ENCODE results near the gene CACNA1C.
A peak's percentile ranks its signal among the peaks of the same experiment; 100 is the strongest.

The CACNA1C gene

DNA sequence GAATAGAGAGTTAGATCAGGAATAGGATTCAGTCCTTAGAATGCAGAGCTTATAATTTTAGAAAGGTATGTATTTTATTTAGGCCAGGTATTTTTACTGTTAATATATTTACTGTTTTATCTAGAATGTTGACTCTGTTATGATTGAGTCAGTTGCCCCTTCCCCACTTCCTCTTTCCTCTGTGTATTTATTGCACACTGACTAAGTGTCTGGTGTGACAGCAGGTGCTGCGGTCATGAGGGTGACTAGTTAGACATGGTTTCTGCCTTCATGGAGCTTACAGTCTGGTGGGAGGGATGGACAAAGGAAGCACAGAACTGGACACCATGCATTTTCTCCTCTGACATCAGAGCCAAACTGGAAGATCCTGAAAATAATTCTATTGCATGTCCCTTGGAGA lies 159.8 kb downstream of the CACNA1C start:
- no peak for DNase-seq

DNA sequence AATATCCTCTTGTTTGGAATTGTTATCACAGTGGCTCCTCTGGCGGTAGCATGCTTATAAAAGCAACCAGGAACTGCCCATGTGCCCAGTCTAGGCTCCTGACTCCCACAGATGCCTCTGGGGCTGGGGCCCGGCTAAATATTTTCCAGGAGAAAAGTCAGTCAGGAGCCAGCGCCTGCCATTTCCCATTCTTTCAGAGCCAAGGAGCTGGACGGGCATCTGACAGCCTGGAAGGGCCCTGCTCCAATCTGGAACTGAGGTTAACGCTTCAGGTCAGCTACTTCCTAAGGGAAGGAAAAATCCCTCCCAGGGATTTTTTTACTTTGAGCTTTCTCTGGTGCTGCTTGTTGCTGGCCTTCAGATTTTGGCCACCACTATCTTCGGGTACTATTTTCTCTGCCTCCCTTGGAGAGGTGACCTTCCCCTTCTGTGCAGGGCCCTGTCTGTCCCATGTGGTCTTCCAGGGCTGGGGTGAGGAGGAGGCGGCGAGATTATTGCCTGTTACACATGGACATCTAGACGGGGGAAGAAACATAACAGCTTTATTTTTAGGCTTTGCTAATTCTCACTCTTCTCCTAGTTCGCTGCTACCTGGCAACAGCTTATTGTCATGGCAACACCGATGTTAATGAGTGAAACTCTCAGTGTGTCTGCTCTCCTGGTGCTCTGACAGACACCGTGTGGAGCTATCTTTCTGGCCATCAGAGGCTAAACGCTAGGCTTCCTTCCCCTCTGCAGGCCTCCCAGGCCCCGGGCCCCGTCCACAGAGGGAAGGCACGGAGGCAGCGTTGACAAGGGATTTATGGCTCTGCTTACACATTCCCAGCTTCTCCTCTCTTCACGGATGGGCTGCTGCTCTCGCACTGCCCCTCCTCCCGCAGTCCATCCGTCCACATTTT lies 160.4 kb downstream of the CACNA1C start:
- DNase-seq, result no peak

DNA sequence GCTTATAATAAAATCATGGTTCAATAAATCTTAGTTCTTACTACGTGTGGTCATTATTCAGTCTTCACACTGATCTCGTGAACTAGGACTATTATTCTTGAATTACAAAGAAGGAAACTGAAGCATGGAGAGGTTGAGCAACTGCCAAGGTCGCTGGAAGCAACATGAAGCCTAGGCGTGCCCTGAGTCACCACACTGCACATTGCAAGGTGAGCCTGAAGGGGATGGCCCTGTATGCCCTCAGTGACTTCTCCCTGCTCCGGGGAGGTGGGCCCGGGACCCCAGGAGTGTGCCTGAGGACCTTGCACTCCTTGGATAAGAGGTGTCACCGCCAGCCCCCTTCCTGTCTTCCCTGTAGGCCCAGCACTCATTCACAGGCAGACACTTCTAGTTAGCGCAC lies 161.6 kb downstream of the CACNA1C start:
- DNase-seq, result no peak

DNA sequence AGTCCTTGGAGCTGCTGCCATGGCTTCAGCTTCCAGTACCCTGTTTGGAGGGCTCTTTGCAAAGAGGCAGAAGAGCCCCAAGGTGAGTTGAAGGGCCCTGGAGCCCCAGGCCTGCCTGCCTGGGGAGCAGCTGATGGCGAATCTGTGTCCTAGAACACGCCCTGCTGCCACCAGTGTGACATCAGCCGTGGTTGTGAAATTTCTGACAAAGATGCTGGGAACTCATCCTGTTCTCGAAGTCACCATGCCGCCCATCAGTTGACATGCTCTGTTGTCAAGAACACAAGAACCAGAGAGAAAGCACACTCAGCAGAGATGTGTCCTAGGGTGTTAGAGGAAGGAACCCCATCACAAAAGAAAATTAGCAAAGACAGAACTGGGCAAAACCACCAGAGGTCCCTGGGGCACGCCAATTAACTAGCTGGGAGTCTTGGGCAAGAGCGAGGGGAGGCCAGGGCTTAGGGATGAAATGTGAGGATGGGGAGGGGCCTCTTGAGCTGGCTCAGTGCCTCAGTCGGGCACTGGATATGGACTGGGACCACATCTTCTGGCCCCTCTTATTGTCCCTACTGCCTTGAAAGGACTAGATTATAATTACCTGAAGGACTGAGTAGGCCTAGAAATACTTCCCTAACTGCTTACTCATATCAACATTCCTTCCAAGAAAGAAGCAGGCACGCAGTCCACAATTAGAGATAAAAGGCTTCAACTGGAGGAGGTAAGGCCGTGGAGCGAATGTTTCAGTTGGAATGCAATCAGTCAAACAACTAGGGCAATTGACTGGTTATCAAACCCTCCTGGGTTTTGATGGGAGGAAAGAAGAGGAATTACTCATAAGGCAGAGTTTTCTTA lies 163.1 kb downstream of the CACNA1C start:
- no peak for DNase-seq

DNA sequence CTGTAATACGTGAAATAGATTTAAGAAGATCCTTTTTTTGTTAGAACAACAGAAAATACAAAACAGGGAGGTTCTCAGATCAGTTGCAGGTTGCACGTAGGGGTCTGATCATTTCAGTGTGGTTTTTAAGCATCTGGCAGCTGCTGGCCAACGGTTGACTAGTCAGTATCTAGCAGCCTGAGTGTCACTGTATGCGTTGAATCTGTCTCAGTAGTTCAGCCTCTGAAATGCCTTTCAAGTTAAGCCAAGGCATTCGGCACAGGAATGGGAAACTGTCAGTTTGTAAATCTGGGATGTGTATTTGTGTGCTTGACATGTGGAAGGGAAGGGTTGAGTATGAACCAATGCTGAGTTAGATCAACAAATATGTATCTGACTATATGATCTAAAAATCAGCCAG lies 165.9 kb downstream of the CACNA1C start:
- no peak for DNase-seq

DNA sequence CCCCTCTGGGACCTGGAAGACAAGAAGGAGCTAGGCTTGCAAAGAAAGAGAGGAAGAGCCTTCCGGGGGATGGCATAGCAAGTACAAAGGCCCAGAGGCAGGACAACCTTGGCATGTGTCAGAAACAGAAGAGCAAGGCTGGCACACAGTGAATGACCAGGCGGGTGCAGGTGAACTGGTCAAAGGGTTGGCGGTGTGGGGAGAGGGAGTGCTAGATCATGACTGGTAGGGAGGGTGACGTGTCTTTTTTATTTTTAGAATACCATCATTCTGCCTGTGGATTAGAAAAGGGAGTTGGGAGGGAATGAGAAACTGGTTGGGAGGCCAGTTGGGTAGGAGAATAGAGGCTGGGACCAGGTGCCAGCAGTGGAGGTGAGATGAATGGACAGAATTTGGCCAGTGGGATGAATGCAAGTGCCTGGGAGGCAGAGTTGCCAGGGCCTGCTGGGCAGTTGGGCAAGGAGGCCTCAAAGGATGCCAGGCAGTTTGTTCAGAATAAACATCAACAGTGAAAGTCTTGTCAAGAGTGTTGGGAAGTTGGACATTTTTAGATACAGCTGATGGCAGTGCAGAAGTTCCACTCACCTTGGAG lies 168.3 kb downstream of the CACNA1C start:
- DNase-seq, result no peak

DNA sequence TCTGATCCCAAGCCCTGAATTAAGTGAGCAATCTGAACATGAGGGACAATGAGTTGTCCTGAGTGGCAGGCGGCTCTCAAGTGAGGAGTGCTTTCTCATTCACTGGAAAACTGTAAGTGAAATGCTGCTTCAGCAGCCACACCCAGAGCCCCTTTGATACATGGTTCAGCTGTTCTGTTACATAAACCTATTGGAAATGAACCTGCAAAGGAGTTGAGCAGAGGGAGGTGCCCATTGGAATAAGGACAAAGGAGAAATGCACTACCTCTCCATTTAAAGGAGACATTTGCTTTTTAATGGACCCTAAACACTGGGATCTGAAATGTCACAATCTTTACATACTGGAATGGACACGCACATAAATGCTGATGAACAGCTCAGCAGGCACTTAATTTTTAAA lies 169.9 kb downstream of the CACNA1C start:
- no peak for DNase-seq

DNA sequence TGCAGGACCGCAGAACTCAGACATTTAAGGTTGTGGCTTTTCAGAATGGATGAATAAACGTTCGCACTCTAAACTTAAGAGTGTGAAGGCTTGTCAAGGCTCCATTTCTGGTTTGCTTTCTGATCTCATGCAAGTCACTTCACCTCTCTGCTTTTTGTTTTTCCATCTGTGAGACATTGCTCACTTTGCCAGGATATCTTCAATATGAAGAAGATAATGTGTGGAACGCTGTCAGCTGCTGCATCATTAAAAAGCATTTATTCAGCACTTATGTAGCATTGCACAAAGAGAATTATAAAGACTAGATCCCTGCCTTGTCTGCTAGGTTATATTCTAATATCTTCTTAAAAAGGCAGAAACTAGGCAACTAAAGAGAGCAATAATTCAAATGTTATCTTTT lies 172.2 kb downstream of the CACNA1C start:
- no peak for DNase-seq

DNA sequence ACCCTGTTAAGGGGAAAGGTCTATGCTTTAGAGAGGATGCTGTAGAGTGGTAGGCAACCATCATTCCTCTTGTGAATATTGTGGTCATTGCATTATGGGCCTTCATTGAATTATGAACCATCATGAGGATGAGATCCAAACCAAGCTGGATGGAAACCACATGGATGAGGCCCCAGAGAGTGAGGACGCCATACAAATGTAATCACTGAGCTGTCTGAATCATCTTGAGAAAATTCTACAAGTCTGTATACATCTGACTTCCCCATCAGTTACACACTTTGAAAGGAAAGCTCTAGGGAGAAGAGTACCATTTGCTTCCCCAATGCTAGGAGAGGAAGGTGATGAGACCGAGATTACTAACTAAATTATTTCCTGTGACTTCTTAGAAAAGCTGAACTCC lies 172.9 kb downstream of the CACNA1C start:
- DNase-seq, result no peak

DNA sequence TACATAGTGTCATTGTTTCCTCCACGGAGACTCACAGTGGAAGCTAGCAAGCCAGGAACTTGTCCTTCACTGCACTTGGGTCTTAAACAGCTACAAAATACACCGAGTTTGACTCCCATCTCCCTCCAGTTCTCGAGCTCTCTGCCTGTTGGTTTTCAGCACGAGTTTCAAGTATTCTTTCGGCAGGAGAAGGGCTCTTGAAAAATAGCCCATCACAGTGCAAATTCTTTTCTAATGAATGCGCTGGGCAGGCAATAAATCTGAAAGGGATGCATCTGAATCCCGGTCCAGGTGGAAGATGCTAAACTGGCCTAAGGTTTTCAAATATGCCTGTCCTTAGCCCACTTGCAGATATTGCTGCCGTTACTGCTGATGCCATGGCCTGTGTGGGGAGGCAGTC lies 173.9 kb downstream of the CACNA1C start:
- DNase-seq, result no peak

DNA sequence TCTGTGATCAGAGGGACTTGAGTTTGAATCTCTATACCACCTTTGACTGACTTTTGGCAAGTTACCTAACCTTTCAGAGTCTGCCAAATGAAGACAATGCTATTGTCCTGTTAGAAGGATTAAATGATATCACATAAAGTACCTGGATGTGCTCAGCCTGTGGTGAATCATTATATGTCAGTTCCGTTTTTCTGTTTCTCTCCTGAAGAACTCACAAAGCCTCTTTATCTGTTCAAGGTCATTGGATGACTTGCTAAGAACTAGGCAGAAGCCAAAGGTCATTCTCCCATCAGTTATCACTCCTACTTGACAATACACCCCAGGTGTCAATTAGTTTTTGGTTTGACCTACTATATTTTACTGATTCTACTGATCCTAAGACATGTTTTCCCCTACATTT lies 174.6 kb downstream of the CACNA1C start:
- no peak for DNase-seq

DNA sequence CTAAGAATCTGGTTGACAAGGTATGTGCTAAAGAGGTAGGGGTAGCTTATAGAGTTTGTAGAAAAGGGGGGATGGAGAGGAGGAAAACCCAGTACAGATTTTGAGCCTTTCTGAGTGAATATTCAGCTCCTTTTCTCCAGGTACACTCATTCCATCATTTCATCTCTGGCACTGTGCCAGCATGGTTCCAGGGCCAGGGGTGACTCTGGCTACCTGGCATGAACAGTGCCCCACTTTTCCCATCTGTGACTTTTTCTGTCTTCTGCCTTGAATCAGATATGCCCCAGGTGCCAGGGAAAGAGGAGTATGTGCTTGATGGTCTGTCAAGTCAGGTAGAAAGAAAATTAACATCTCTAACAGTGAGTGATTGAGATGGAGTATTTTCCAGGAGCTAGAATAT lies 175.7 kb downstream of the CACNA1C start:
- no peak for DNase-seq

DNA sequence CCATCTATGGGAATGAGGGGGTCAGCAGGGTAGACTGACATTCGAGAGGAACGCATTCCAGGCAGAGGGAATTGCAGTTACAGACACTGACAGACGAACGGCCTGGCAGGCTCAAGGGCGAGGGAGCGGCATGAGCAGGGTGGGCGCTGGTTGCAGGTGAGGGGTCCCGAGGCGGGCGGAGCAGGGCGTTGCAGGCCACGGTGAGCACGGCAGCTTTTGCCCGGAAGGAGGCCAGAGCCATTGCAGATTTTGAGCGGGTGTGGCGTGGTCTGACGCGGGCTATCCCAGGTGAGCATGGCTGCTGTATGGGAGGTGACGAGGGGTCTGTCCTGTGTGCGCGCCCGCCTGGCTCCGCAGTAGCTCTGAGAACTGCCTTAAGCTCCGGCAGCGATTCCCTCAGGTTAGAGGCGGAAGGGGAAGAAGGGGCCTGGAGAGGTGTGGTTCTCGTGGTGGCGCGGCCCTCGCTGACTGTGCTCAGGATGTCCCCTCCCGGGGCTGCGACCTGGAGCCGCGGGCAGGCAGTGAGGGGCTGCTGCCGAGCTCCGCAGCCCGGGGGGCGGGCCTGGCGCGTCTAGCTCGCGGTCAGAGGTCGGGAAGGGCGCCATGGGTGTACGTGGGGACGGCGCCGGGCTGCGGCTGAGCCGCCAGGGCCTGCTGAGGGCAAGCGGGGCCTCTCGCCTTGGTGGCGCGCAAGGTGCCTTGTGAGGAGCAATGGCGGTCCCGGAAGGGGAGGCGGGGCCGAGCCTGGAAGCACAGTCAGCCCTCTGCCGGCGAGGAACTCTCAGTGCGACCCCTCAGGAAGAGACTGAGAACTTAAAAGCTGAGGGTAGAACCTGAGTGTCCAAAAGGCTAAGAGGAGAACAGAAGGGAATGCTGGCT lies 177.1 kb downstream of the CACNA1C start:
- peak; percentile 4 for DNase-seq

DNA sequence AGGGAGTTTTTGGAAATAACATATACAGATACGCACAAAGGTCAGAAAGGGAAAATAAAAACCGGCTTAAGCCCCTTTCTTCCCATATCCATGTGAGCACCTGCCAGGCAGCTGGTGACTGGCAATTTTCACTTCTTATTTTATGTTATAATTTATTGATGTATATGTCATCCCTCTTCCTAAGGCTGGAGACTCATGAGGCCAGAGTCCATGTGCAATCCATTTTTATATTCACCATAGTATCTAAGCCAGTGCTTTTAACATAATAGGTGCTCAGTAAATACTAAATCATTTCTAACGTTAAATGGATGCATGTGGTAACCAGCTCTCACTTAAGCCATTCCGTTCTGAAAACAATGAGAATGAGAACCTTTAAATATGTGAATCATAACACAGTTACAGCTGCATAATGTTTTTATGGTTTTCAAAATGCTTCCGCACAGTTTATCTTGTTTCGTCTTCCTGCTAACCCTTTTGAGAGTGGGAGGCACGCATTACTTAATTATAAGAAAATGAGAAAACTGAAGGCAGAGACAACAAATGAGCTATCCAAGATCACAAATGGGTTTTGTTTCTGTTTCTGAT lies 178.3 kb downstream of the CACNA1C start:
- no peak for DNase-seq

DNA sequence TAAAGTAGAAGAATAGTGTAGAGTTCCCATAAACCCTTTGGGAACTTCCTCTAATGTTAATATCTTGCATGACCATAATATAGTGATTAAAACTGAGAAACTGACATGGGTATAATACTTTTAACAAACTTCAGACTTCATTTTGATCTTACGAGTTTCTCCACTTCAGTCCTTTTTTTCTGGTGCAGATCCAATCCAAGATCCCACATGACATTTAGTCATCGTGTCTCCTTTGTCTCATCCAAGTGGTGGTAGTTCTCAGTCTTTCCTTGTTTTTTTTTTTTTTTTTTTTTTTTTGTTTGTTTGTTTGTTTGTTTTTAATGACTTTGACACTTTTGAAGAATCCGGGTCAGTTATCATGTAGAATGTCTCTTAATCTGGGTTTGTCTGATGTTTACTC lies 179.2 kb downstream of the CACNA1C start:
- DNase-seq, result no peak

DNA sequence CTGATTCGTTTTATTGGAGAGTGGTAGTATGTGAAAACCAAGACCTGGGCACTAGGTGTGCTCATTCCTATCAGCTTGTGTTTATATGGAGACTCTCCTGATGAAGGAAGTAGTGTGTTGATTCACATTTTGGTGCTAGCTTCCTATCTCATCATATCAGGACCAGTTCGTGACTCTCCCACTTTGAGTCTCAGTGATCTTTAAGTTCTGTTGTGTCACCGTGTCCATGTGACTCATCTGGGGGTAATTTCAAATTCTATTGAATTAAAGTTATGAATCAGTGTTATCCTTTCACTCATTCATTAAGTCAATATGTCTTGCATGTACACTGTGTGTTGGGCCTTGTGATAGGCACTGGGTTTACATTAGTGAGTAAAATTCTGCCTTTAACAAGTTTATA lies 180.2 kb downstream of the CACNA1C start:
- DNase-seq, result no peak

DNA sequence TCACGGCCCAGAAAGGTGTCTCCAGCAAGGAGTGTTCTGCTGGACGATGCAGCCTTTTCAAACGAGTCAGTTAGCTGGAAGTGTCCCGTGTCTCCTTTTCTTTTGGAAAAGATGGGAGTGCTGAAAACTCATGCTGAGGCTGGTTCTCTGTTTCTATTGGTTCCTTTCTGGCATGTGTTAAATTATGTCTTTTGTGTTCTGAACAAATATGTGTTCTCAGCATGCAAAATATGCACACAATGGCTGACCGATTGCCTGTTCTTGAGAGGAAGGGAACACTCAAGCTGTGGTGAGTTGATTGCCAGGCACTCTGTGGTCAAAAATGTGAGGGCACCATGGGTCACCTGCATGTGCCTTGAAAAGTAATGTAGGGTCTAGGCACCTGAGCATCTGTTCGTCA lies 181.3 kb downstream of the CACNA1C start:
- DNase-seq, result no peak

DNA sequence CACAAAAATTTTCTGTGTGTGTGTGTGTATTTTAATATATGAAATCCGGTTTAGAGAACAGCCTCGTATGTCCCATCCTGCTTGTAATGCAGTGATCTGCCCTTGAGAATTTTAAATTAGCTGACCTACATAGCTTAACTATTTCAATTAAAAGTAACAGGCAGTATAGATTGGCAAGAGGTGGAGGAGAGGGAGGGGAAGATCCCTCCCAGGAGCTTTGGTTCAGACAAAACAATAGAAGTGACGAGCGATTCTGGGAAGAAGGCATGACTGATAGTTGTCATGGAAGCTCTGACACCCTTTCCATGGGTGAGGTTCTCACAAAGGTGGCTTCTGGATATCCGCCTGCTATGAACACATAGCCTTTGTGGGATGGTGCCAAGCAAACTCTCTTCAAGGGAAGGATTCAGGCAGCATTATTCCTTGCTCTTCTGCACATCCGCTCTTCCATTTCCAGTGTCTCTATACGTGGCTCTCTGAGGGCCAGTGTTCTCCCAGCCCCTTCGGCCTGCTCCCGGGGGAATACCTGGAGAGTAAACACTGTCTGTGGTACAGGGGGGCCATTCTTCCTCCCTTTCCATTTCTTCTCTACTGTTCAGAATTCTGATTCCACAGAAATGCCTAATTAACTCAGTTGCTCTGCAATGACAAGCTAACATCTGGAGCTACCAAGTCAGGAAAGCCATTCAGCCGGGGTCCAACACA lies 182.0 kb downstream of the CACNA1C start:
- DNase-seq, result no peak

DNA sequence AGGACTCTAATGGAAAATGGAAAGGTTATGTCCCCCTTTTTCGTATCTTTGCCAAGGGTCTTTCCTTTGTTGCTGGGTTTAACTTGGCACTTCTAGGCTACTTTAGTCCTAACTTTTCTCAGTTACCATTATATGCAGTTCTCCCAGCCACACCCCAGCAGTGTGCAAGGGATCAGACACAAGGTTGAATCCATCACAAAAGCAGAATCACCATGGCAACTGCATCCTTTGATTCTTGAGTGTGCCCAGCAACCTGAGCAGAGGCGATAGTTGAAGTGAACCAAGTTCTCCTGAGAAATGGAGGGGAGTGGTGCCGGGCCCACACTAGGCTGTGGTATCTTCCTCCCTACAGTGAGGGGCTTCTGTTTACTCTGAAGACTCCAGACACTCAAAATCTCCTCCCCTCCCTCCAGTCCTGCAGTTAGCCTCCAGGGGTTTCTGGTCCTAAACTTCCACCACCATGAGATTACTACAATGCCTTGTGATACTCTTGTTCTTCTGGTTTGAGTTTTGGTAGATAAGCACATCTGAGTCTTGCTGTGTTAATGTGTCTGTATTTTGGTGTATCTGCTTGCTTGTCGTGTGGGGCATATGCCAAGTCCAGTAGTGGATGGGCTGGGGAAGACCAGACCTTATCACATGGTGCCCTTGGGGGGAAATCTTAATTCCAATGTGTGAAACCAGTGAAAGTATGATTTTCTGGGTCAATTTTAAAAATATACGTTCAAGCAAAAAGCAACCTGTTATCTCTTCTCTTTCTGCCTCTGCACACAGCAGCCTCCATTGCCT lies 183.9 kb downstream of the CACNA1C start:
- DNase-seq, result no peak

DNA sequence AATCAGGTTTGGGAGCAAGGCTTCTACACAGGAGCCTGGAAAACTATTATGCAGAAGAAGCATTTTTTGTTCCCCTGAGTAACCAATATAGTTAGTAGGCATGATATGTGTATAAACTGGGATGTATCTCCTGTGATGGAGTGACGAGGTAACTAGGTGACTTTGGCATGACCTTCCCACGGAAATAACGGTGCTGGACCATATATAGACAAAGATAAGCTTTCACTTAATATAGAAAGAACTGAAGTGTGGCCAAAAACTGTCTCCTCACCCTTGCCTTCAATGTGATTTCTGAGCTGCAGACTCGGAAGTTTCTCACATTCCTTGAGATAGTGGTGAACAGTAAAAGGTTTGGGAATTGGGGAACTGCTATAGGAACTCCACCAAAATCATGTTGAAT lies 185.3 kb downstream of the CACNA1C start:
- no peak for DNase-seq

DNA sequence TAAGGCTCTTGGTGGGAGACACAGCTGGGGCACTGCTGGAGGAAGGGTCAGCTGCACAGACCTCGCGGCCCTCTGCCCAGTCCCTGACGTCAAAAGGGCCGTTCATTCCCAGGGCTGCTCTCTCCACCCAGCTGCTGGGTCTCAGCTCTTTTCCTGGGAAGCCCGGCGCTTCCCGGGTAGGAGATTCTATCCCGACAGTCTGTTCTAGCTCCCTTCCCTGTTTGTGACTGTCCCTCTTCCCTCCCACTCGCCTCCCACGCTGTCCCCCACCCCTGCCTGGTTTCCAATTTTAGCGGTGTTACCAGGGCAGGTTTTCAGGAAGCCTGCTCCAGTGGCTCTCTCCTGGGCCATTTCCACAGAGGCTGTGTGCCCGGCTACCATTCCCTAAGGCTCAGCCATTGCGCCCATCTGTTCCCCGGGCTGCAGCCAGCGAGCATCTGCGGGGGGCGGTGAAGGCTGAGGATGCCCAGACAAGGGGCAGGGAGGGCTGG lies 186.6 kb downstream of the CACNA1C start:
- DNase-seq, result no peak
